GM19238 (cell line): ENCODE data around the gene MTFMT.
"Not testable (repeated sequence)": the region's sequence is repeated elsewhere in the genome, so short reads cannot be mapped to it uniquely, and the experiment has no call there.

ENCODE experiments used
- DNase-seq: peaks from one replicate; pipeline ENCODE4 v3.0.0; 2011; ENCODE audit warnings: low spot score; ENCODE audit not compliant: insufficient read length

Gene MTFMT

GRCh38 chr15:65060641-65061397, 31.4 kb upstream of the MTFMT start:
- DNase-seq = no peak

GRCh38 chr15:65059931-65060596, 30.6 kb upstream of the MTFMT start:
- no peak for DNase-seq

GRCh38 chr15:65059369-65059750, 29.9 kb upstream of the MTFMT start:
- no peak for DNase-seq

- no peak for DNase-seq
These were observed 29.2 kb upstream of the MTFMT start for GRCh38 chr15:65058394-65059368.

GRCh38 chr15:65057549-65057940, 28.1 kb upstream of the MTFMT start:
- no peak for DNase-seq

- DNase-seq = no peak
These were observed 27.6 kb upstream of the MTFMT start for GRCh38 chr15:65056868-65057548.

GRCh38 chr15:65056106-65056505, 26.7 kb upstream of the MTFMT start:
- no peak for DNase-seq

- DNase-seq = no peak
These were observed 25.9 kb upstream of the MTFMT start for GRCh38 chr15:65055201-65055870.

GRCh38 chr15:65054333-65055200, 25.1 kb upstream of the MTFMT start:
- DNase-seq = peak; percentile 68

GRCh38 chr15:65052956-65053355, 23.5 kb upstream of the MTFMT start:
- no peak for DNase-seq

GRCh38 chr15:65051266-65051665, 21.8 kb upstream of the MTFMT start:
- no peak for DNase-seq

- no peak for DNase-seq
These were observed 20.8 kb upstream of the MTFMT start for GRCh38 chr15:65050270-65050669.

GRCh38 chr15:65049418-65049840, 20.0 kb upstream of the MTFMT start:
- peak; percentile 95 for DNase-seq

- DNase-seq = no peak
These were observed 18.8 kb upstream of the MTFMT start for GRCh38 chr15:65048241-65048640.

GRCh38 chr15:65044724-65045481, 15.5 kb upstream of the MTFMT start, which contains the start of gene SLC51B:
SLC51B (plus strand) TSS chr15:65045387; CDS start chr15:65050005, 4,618 bp downstream.
- DNase-seq = no peak

GRCh38 chr15:65044218-65044617, 14.8 kb upstream of the MTFMT start:
- DNase-seq = not testable (repeated sequence)

- no peak for DNase-seq
These were observed 13.4 kb upstream of the MTFMT start for GRCh38 chr15:65042776-65043327.

- DNase-seq = no peak
These were observed 12.3 kb upstream of the MTFMT start for GRCh38 chr15:65041787-65042186.

GRCh38 chr15:65040461-65040860, 11.0 kb upstream of the MTFMT start:
- no peak for DNase-seq
